Heart right ventricle (tissue), 16 donors: Measurements from ENCODE around the gene OR2V1. TPM values are rescaled to one million over a fixed set of nuclear protein-coding genes. Genes with fewer than 3 reads are reported as not detected.

ENCODE experiments used
- ATAC-seq, 8 donors: fragments of 200-7000 bp; cut with Tn5 transposase; one replicate each; pipeline ENCODE4 v1.9.1; 2020; ENCODE audit warnings: mild to moderate bottlenecking in 8 of 8, moderate library complexity in 8 of 8, moderate number of reproducible peaks in 1 of 8
- DNase-seq, 2 donors: peaks; one replicate each; pipeline ENCODE4 v3.0.0-alpha.2; 2020
- H3K27ac ChIP-seq, 10 donors: fragments of 200-600 bp; sonication (generic) in 2 of 10; one replicate each; pipeline versions ENCODE4 v1.5.0 to v1.8.0; 2020 to 2022; ENCODE audit warnings: mild to moderate bottlenecking in 3 of 10
- H3K27me3 ChIP-seq, 7 donors: fragments of 200-600 bp; one replicate each; pipeline ENCODE4 v1.8.0; 2021 to 2022; ENCODE audit warnings: mild to moderate bottlenecking in 2 of 7
- H3K36me3 ChIP-seq, 9 donors: fragments of 200-600 bp; sonication (generic) in 1 of 9; one replicate each; pipeline versions ENCODE4 v1.5.0 to v1.8.0; 2020 to 2022; ENCODE audit warnings: mild to moderate bottlenecking in 2 of 9
- H3K4me1 ChIP-seq, 9 donors: fragments of 200-600 bp; sonication (generic) in 1 of 9; one replicate each; pipeline versions ENCODE4 v1.5.0 to v1.8.0; 2020 to 2022; ENCODE audit warnings: mild to moderate bottlenecking in 4 of 9
- H3K4me3 ChIP-seq, 10 donors: fragments of 200-600 bp; sonication (generic) in 2 of 10; one replicate each; pipeline versions ENCODE4 v1.5.0 to v1.8.0; 2020 to 2022; ENCODE audit warnings: mild to moderate bottlenecking in 7 of 10, moderate library complexity in 2 of 10
- H3K9me3 ChIP-seq, 11 donors: fragments of 200-600 bp in 10 of 11; sonication (generic) in 2 of 11; one replicate each; pipeline versions ENCODE4 v1.5.0 to v1.8.0; 2013 to 2022; ENCODE audit warnings: mild to moderate bottlenecking in 2 of 11, control low read depth in 1 of 11, moderate library complexity in 1 of 11
- WGBS, 2 donors: extraction: QIAGEN DNeasy Blood & Tissue Kit; methylation state at CpG; one replicate each; pipeline ENCODE4 v1.1.7; 2013; ENCODE audit warnings: inconsistent platforms in 1 of 2; 5-methylcytosine and 5-hydroxymethylcytosine counted together
- intact Hi-C, 10 donors: fragments of 100-400 bp; cut with DNase I; formaldehyde crosslinking; loops; one replicate each; pipeline versions ENCODE4 v1.11.1 to v1.14.2; 2022
- polyA plus RNA-seq, 2 donors: library from polyadenylated mRNA; stranded (reverse); fragments of 200-250 nt; gene quantifications; one replicate each; pipeline ENCODE4 v1.2.3, GENCODE V29; 2013
- total RNA-seq, 10 donors: library from RNA; stranded (reverse); fragmentation: NEBNext Ultra II Directional in 3 of 10; extraction: Animal tissue kit (Norgen Biotek cat#: 25700) in 3 of 10; gene quantifications; one replicate each; pipeline versions ENCODE4 v1.2.1 to v1.2.4, GENCODE V29; 2021 to 2023
- TF ChIP-seq, protein P1 (sequence below), 9 donors: fragments of 200-600 bp; sonication (generic) in 2 of 9; IDR thresholded peaks; one replicate each; pipeline versions ENCODE4 v1.5.0 to v1.8.0; 2021 to 2022; ENCODE audit warnings: antibody characterized with exemption in 9 of 9, mild to moderate bottlenecking in 5 of 9, moderate library complexity in 1 of 9
- donor health status: Arrhythmogenic right ventricular cardiomyopathy.
- donor health status: ischemic (EF 13 %, LVEDD 7.1; RV severe dilation, severe dysfunction).
- donor health status: healthy with polysubstance abuse.
- donor health status: DM: no; HTN: yes; CAD: no.
- donor health status: DM: no; HTN: no; CAD: no.
- donor health status: ischemic (EF 25% LVEDD 6.9; RV normal size, moderate dysfunction).
- donor health status: ischemic (EF 25% LVEDD 5.7; RV mildly dilated, moderate dysfunction).
- donor health status: healthy.
- donor health status: DM: yes; HTN: yes; CAD: no.
- donor health status: Ischemic cardiomyopathy.
- donor health status: ischemic (EF 35%, LVEDD 5.7; RV mildly dilated, moderate dysfunction).
- donor health status: nonischemic (EF 11% LVEDD 7.7; RV severe dilation, severe dysfunction).
- donor health status: DM: yes; HTN: yes; CAD: no.
- donor health status: PGD.
- donor health status: ischemic (EF 29% LVEDD 5.4; RV normal size, mild dysfunction).
- donor health status: nonischemic (EF 23%, LVEDD 6.1; RV moderate dilation, normal function).

OR2V1 gene
- total and polyA plus RNA-seq, 12 donors: not detected

DNA sequence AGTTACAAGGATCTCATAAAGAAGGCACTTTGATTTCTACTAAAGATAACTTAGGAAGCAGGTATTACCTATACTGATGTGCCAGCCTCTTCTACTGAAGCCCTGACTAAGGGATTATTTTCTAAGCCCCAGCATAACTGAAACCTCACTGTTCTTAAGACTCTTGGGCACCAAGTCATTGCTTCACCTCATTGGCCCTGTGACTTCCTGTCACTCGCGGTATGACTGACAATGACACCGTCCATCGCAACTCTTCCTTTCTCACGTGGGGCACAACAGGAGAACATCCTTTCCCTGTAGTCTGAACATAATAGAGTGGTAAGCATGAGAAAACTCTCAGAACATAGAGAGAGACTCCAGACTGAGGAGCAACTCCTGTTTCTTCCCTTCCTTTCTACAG lies 22.8 kb upstream of the OR2V1 start:
- Histone ChIP-seq H3K36me3 (no peaks in the 10 kb centered on the region), H3K27me3 (peaks cover 0 to 37% (median 18%) of the 10 kb centered on the region in 7 donors), H3K4me3 (no peak overlapping the region), H3K4me1 (peaks cover 0 to 13% (median 0%) of the 10 kb centered on the region in 9 donors), H3K9me3 (no peaks in the 10 kb centered on the region), H3K27ac (no peak overlapping the region)
- DNase-seq: no peak
- 61 to 67% methylated on average over 5 of the region's 5 CpGs for WGBS, 2 donors
- intact Hi-C loops: loop anchor here in 5 of 10 donors (10.0 kb wide), 3 partner anchors 99 to 369 kb away; partner anchors contain the start of gene ZFP62 (in 3 of the 5)
- TF ChIP-seq, protein P1, sequence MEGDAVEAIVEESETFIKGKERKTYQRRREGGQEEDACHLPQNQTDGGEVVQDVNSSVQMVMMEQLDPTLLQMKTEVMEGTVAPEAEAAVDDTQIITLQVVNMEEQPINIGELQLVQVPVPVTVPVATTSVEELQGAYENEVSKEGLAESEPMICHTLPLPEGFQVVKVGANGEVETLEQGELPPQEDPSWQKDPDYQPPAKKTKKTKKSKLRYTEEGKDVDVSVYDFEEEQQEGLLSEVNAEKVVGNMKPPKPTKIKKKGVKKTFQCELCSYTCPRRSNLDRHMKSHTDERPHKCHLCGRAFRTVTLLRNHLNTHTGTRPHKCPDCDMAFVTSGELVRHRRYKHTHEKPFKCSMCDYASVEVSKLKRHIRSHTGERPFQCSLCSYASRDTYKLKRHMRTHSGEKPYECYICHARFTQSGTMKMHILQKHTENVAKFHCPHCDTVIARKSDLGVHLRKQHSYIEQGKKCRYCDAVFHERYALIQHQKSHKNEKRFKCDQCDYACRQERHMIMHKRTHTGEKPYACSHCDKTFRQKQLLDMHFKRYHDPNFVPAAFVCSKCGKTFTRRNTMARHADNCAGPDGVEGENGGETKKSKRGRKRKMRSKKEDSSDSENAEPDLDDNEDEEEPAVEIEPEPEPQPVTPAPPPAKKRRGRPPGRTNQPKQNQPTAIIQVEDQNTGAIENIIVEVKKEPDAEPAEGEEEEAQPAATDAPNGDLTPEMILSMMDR (IDR thresholded peaks at IDR 0.05): no peak
- no peak for ATAC-seq

DNA sequence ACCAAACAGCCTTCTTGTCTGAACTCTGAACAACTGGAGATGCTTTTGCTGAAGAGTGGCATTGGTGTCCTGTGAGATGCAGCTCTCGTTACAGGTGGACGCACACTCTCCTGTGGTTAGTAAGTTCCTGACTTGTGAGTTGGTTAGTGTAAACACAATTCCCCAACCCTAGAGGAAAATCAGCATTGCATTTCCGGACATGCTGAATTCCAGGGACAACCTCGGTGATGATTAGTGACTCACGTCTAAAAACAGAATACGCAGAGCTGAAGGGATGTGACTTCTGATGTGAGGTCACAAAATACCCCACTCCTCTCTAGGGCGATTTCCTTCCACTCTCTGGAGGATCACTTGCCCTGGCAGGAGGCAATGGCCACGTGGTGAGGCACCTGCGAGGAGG lies 21.4 kb upstream of the OR2V1 start:
- no peaks in the 10 kb centered on the region for H3K9me3 ChIP-seq

DNA sequence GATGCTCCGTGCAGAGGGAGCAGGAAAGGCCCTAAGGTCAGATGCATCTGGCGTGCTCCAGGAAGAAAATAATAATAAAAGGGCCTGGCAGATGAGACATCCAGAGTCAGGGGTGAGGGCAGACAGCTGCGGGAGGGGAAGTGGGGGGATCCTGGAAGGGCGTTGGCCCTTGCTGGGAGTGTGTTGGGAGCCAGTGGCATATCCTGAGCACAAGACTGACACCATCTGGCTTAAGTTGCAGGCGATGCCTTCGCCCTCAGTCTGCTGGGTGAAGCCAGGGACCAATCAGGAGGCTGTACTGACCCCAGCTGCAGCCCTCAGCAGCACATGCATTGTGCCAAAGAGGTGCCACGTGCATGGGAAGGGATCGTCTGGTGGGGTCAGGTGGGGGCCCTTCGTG lies 20.2 kb upstream of the OR2V1 start:
- Histone ChIP-seq H3K36me3 (no peaks in the 10 kb centered on the region), H3K27me3 (peaks cover 0 to 61% (median 25%) of the 10 kb centered on the region in 7 donors), H3K4me3 (no peak overlapping the region), H3K9me3 (no peaks in the 10 kb centered on the region), H3K4me1 (peaks cover 0 to 13% (median 0%) of the 10 kb centered on the region in 9 donors), H3K27ac (no peak overlapping the region)
- intact Hi-C loops: loop anchor here in 5 of 10 donors (10.0 kb wide), 3 partner anchors 96 to 366 kb away; partner anchors contain the start of gene ZFP62 (in 3 of the 5)
- TF ChIP-seq, protein P1 (IDR thresholded peaks at IDR 0.05): peak in 1 of 9 donors; percentile 20
- no peak for DNase-seq
- ATAC-seq: peak in 5 of 8 donors; percentile 29 to 62 (median 56)
- WGBS, 2 donors: 24 to 26% methylated on average over 9 of the region's 9 CpGs

More for the DNA sequence above, 21.4 kb upstream of the OR2V1 start:
- 61 to 68% methylated on average over 9 of the region's 9 CpGs for WGBS, 2 donors
- intact Hi-C loops: loop anchor here in 5 of 10 donors (10.0 kb wide), 3 partner anchors 98 to 368 kb away; partner anchors contain the start of gene ZFP62 (in 3 of the 5)
- DNase-seq: no peak
- H3K4me3 ChIP-seq: no peak overlapping the region
- no peaks in the 10 kb centered on the region for H3K36me3 ChIP-seq
- peaks cover 0 to 13% (median 0%) of the 10 kb centered on the region in 9 donors for H3K4me1 ChIP-seq
- ATAC-seq: no peak
- H3K27me3 ChIP-seq: peaks cover 0 to 51% (median 25%) of the 10 kb centered on the region in 7 donors
- H3K27ac ChIP-seq: no peak overlapping the region
- TF ChIP-seq, protein P1 (IDR thresholded peaks at IDR 0.05): no peak

DNA sequence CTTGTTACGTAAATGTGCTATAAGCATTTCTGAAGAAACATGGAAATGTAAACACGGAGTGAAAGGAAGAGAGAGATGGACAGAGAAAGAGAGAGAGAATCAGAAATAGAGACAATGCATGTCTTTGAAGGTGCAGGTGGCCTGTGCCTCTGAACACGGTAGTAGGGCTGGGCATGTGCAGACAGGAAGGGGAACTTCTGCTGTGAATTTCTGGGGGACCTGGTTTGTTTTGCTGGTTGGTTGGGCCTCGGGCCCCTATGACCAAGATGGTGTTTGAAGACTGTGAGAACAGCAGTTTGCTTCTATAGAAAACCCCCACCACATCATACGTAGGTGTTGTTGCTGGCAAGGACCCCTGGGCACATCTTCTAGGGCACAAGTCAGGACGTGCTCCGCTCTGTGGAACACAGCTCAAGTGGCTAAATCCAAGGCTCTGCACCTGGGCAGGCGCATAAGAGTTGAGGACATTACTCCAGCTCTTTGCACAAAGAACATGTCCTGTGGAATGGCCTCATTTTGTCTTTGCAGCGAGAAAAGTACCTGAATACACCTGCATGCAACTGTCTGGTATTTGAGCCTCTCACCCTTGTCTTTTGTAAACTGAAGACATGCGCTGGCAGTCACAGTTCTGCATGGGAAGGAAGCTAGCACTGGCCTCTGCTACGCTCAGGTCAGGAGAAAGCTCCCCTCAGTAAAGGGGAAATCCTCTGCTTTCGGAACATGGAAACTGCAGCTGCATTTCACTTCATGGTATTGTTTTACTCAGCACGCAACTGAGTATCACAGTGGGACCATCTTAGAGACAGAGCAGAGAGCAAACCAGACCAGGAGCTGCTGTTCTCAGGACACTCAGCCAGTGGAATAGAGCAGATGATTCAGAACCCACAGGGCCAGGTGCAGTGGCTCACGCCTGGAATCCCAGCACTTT lies 19.1 kb upstream of the OR2V1 start:
- H3K27ac ChIP-seq: no peak overlapping the region
- peaks cover 0 to 71% (median 29%) of the 10 kb centered on the region in 7 donors for H3K27me3 ChIP-seq
- ATAC-seq: peak in 1 of 8 donors; percentile 26
- peaks cover 0 to 5% (median 0%) of the 10 kb centered on the region in 11 donors for H3K9me3 ChIP-seq
- H3K4me3 ChIP-seq: no peak overlapping the region
- intact Hi-C loops: loop anchor here in 5 of 10 donors (10.0 kb wide), 3 partner anchors 95 to 365 kb away; partner anchors contain the start of gene ZFP62 (in 3 of the 5)
- H3K36me3 ChIP-seq: no peaks in the 10 kb centered on the region
- 75 to 76% methylated on average over 14 of the region's 14 CpGs for WGBS, 2 donors
- DNase-seq: no peak
- TF ChIP-seq, protein P1 (IDR thresholded peaks at IDR 0.05): no peak
- peaks cover 0 to 13% (median 0%) of the 10 kb centered on the region in 9 donors for H3K4me1 ChIP-seq
